Erythroblast (primary cell): ENCODE measurements around the gene FANCC.

Experiments
- GATA1 ChIP-seq: IDR thresholded peaks from 2 replicates; pipeline ENCODE4 v1.6.1; 2011; ENCODE audit warnings: low read depth, mild to moderate bottlenecking, control low read depth, low read length, moderate library complexity
- POLR2A ChIP-seq: IDR thresholded peaks from 2 replicates; pipeline ENCODE4 v1.6.1; 2011; ENCODE audit warnings: mild to moderate bottlenecking, low read length

DNA sequence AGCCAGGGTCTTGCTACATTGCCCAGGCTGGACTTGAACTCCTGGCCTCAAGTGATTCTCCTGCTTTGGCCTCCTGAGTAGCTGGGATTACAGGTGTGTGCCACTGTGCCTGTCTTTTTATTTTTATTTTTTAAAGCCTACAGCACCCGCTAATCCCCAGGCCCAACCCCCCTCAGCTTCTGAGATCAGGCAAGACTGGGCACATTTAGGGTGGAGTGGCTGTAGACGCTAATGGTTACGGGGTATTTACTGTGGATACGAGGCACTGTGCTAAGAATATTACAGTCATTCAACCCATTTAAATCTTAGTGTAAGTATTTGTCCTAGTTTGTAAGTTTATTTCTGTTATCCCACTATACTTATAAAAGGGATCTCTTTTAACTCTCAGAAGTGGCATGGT, 175.2 kb downstream of the FANCC start:
- no peak for TF ChIP-seq POLR2A
- TF ChIP-seq GATA1 = no peak
